Measurements from ENCODE around the gene MAGEA3. TPM values are rescaled to one million over a fixed set of nuclear protein-coding genes. Genes with fewer than 3 reads are reported as not detected.

The MAGEA3 gene
- total RNA-seq, 2 experiments from 2014 or later: not detected

Other genes starting within 250 kb of the MAGEA3 start
- not detected for gene GABRA3, start 247.5 kb upstream of the MAGEA3 start, total RNA-seq
- gene GABRQ, start 60.9 kb upstream of the MAGEA3 start, total RNA-seq: not detected
- under 1 TPM in 1 of 2 experiments, not detected in 1; 0.88 TPM for gene CSAG2, start 10.5 kb downstream of the MAGEA3 start, total RNA-seq
- gene MAGEA2B, start 15.8 kb downstream of the MAGEA3 start, total RNA-seq: not detected
- gene CSAG1, start 34.9 kb downstream of the MAGEA3 start, total RNA-seq: not detected
- not detected for gene MAGEA12, start 35.0 kb downstream of the MAGEA3 start, total RNA-seq
- not detected for gene MAGEA2, start 55.0 kb downstream of the MAGEA3 start, total RNA-seq
- gene CSAG3, start 60.4 kb downstream of the MAGEA3 start, total RNA-seq: 1 to 10 TPM in 1 of 2 experiments, not detected in 1; 1.3 TPM
- not detected for gene MAGEA6, start 70.9 kb downstream of the MAGEA3 start, total RNA-seq
- 10 to 100 TPM; 12.3 to 12.6 TPM for gene CETN2, start 132.0 kb downstream of the MAGEA3 start, total RNA-seq
- gene NSDHL, start 132.3 kb downstream of the MAGEA3 start, total RNA-seq: 10 to 100 TPM; 20.2 to 23.3 TPM
- gene ZNF185, start 199.3 kb downstream of the MAGEA3 start, total RNA-seq: 1 to 10 TPM in 1 of 2 experiments, under 1 TPM in 1; 0.82 to 1.4 TPM

Data from activated CD4-positive, alpha-beta memory T cell treated with anti-CD3 and anti-CD28 coated beads for 36 hours (primary cell).